MM.1S (cell line): ENCODE data around the gene GSX1.

Experiments
- DNase-seq: peaks from one replicate; pipeline ENCODE4 v3.0.0-alpha.2; 2015
- H2AFZ ChIP-seq: fragments of 300-600 bp; sonication (generic); 2 replicates; pipeline ENCODE4 v1.6.0; 2016; ENCODE audit warnings: antibody characterized with exemption, low read length
- H3F3A ChIP-seq: fragments of 300-600 bp; sonication (generic); 2 replicates; pipeline ENCODE4 v1.6.1; 2016; ENCODE audit warnings: mild to moderate bottlenecking, antibody characterized with exemption, low read length, moderate library complexity, mixed read lengths; ENCODE audit not compliant: insufficient read depth
- H3K27ac ChIP-seq: fragments of 300-600 bp; sonication (generic); 2 replicates; pipeline ENCODE4 v1.5.1; 2016; ENCODE audit warnings: mild to moderate bottlenecking, low read length
- H3K27me3 ChIP-seq: fragments of 300-600 bp; sonication (generic); replicated peaks from 2 replicates; pipeline ENCODE4 v1.6.0; 2016; ENCODE audit warnings: low read length; ENCODE audit not compliant: insufficient read depth
- H3K36me3 ChIP-seq: fragments of 300-600 bp; sonication (generic); replicated peaks from 2 replicates; pipeline ENCODE4 v1.6.1; 2016; ENCODE audit warnings: mild to moderate bottlenecking, low read length, mixed read lengths; ENCODE audit not compliant: insufficient read depth
- H3K4me1 ChIP-seq: fragments of 300-600 bp; sonication (generic); 2 replicates; pipeline ENCODE4 v1.6.1; 2016; ENCODE audit warnings: low read length, mixed read lengths
- H3K4me2 ChIP-seq: fragments of 300-600 bp; sonication (generic); 2 replicates; pipeline ENCODE4 v1.6.0; 2016; ENCODE audit warnings: low read depth, low read length
- H3K4me3 ChIP-seq: fragments of 300-600 bp; sonication (generic); 2 replicates; pipeline ENCODE4 v1.5.1; 2016; ENCODE audit warnings: low read length, mixed read lengths
- H3K79me2 ChIP-seq: fragments of 300-600 bp; sonication (generic); 2 replicates; pipeline ENCODE4 v1.6.1; 2016; ENCODE audit warnings: mixed run types, low read length, mixed read lengths
- H3K9ac ChIP-seq: fragments of 300-600 bp; sonication (generic); 2 replicates; pipeline ENCODE4 v1.6.1; 2016; ENCODE audit warnings: low read length, mixed read lengths
- H3K9me2 ChIP-seq: fragments of 300-600 bp; sonication (generic); replicated peaks from 2 replicates; pipeline ENCODE4 v1.6.1; 2016; ENCODE audit warnings: mild to moderate bottlenecking, low read length, mixed read lengths; ENCODE audit not compliant: insufficient read depth
- H3K9me3 ChIP-seq: fragments of 300-600 bp; sonication (generic); replicated peaks from 2 replicates; pipeline ENCODE4 v1.6.1; 2016; ENCODE audit warnings: mild to moderate bottlenecking, low read length, mixed read lengths; ENCODE audit not compliant: insufficient read depth
- H4K20me1 ChIP-seq: fragments of 300-600 bp; sonication (generic); 2 replicates; pipeline ENCODE4 v1.6.1; 2016; ENCODE audit warnings: mild to moderate bottlenecking, low read length, moderate library complexity, mixed read lengths; ENCODE audit not compliant: insufficient read depth
- CTCF ChIP-seq: fragments of 300-600 bp; sonication (generic); IDR thresholded peaks from 2 replicates; pipeline ENCODE4 v1.5.1; 2016; ENCODE audit warnings: antibody characterized with exemption, low read length, mixed read lengths
- EZH2 ChIP-seq: fragments of 300-600 bp; sonication (generic); optimal IDR thresholded peaks from 2 replicates; pipeline ENCODE3; 2017; ENCODE audit warnings: low read depth, mild to moderate bottlenecking, antibody characterized with exemption, low read length, mixed read lengths
- EZH2phosphoT487 ChIP-seq: fragments of 300-600 bp; sonication (generic); IDR thresholded peaks from 2 replicates; pipeline ENCODE4 v1.6.1; 2018; ENCODE audit warnings: antibody characterized with exemption, low read length

Gene GSX1

GRCh38 chr13:27808851-27809550 lies 16.7 kb downstream of the GSX1 start:
- H3K27ac ChIP-seq: no peak overlapping the region
- H3K4me2 ChIP-seq: no peak overlapping the region
- H3K9me3 ChIP-seq: no peaks in the 10 kb centered on the region
- no peak for DNase-seq
- no peak overlapping the region for H3K4me3 ChIP-seq
- no peaks in the 10 kb centered on the region for H3K9me2 ChIP-seq
- no peaks in the 10 kb centered on the region for H3K27me3 ChIP-seq
- no peak overlapping the region for H2AFZ ChIP-seq
- TF ChIP-seq EZH2phosphoT487 (no peak), CTCF (no peak), EZH2 (no peak)
- no peaks in the 10 kb centered on the region for H4K20me1 ChIP-seq
- H3K36me3 ChIP-seq: no peaks in the 10 kb centered on the region
- no peaks in the 10 kb centered on the region for H3F3A ChIP-seq
- no peaks in the 10 kb centered on the region for H3K4me1 ChIP-seq
- no peak overlapping the region for H3K9ac ChIP-seq
- no peaks in the 10 kb centered on the region for H3K79me2 ChIP-seq

GRCh38 chr13:27810009-27810408 lies 17.7 kb downstream of the GSX1 start:
- Histone ChIP-seq H3K9me3 (no peaks in the 10 kb centered on the region), H3K4me3 (no peak overlapping the region), H3K27me3 (no peaks in the 10 kb centered on the region), H3F3A (no peaks in the 10 kb centered on the region), H3K79me2 (no peaks in the 10 kb centered on the region), H3K4me2 (no peak overlapping the region), H3K27ac (no peak overlapping the region), H2AFZ (no peak overlapping the region), H4K20me1 (no peaks in the 10 kb centered on the region), H3K4me1 (no peaks in the 10 kb centered on the region), H3K36me3 (no peaks in the 10 kb centered on the region), H3K9ac (no peak overlapping the region), H3K9me2 (no peaks in the 10 kb centered on the region)
- DNase-seq: no peak
- no peak for TF ChIP-seq EZH2phosphoT487
- TF ChIP-seq EZH2: no peak
- no peak for TF ChIP-seq CTCF

GRCh38 chr13:27810461-27810860 lies 18.2 kb downstream of the GSX1 start:
- Histone ChIP-seq H3K4me1 (no peaks in the 10 kb centered on the region), H3K27ac (no peak overlapping the region), H3K27me3 (no peaks in the 10 kb centered on the region), H3K4me3 (no peak overlapping the region), H3K9ac (no peak overlapping the region), H3K36me3 (no peaks in the 10 kb centered on the region), H3K9me2 (no peaks in the 10 kb centered on the region), H4K20me1 (no peaks in the 10 kb centered on the region), H2AFZ (no peak overlapping the region), H3K79me2 (no peaks in the 10 kb centered on the region), H3F3A (no peaks in the 10 kb centered on the region), H3K9me3 (no peaks in the 10 kb centered on the region), H3K4me2 (no peak overlapping the region)
- no peak for DNase-seq
- TF ChIP-seq EZH2phosphoT487: no peak
- TF ChIP-seq EZH2: no peak
- no peak for TF ChIP-seq CTCF
